H9 (cell line): Measurements from ENCODE around the gene RPUSD3. TPM values are rescaled to one million over a fixed set of nuclear protein-coding genes. Genes with fewer than 3 reads are reported as not detected.

Experiments
- DNase-seq: peaks from one replicate; pipeline ENCODE4 v3.0.0-alpha.2; 2017
- H2AFZ ChIP-seq: one replicate; pipeline ENCODE4 v1.6.1; 2013; ENCODE audit warnings: mild to moderate bottlenecking, low read length, control low read depth, moderate library complexity
- H2AK5ac ChIP-seq: 2 replicates; pipeline ENCODE4 v1.6.1; 2013; ENCODE audit warnings: low read length, control low read depth, mixed read lengths; ENCODE audit not compliant: insufficient read length
- H2BK120ac ChIP-seq: one replicate; pipeline ENCODE4 v1.6.1; 2013; ENCODE audit warnings: low read depth, mild to moderate bottlenecking, low read length, control low read depth, inconsistent platforms; ENCODE audit not compliant: poor library complexity, severe bottlenecking
- H2BK12ac ChIP-seq: 2 replicates; pipeline ENCODE4 v1.6.1; 2013; ENCODE audit warnings: low read length, control low read depth, mixed read lengths, low read depth; ENCODE audit not compliant: insufficient read length
- H2BK15ac ChIP-seq: 2 replicates; pipeline ENCODE4 v1.6.1; 2013; ENCODE audit warnings: low read depth, low read length, control low read depth
- H2BK20ac ChIP-seq: one replicate; pipeline ENCODE4 v1.6.1; 2013; ENCODE audit warnings: low read depth, mild to moderate bottlenecking, low read length, control low read depth, inconsistent platforms; ENCODE audit not compliant: poor library complexity, severe bottlenecking
- H2BK5ac ChIP-seq: 2 replicates; pipeline ENCODE4 v1.6.1; 2013; ENCODE audit warnings: low read length, control low read depth, mixed read lengths; ENCODE audit not compliant: insufficient read length
- H3K14ac ChIP-seq: 2 replicates; pipeline ENCODE4 v1.6.1; 2013; ENCODE audit warnings: low read length, control low read depth; ENCODE audit not compliant: insufficient read depth
- H3K18ac ChIP-seq: 2 replicates; pipeline ENCODE4 v1.6.1; 2013; ENCODE audit warnings: low read depth, mild to moderate bottlenecking, mixed read lengths, low read length, control low read depth; ENCODE audit not compliant: insufficient read length
- H3K23ac ChIP-seq: 2 replicates; pipeline ENCODE4 v1.6.1; 2013; ENCODE audit warnings: low read length, control low read depth, mixed read lengths, low read depth; ENCODE audit not compliant: insufficient read length
- H3K23me2 ChIP-seq: 2 replicates; pipeline ENCODE4 v1.6.1; 2013; ENCODE audit warnings: low read depth, mild to moderate bottlenecking, mixed read lengths, low read length, control low read depth; ENCODE audit not compliant: insufficient read length, poor library complexity, severe bottlenecking
- H3K27ac ChIP-seq: 2 replicates; pipeline ENCODE4 v1.5.1; 2013; ENCODE audit warnings: low read length, control low read depth, mixed read lengths, low read depth; ENCODE audit not compliant: insufficient read length
- H3K27me3 ChIP-seq: 2 replicates; pipeline ENCODE4 v1.6.1; 2013; ENCODE audit warnings: low read length, control low read depth, inconsistent platforms; ENCODE audit not compliant: insufficient read depth
- H3K4ac ChIP-seq: 2 replicates; pipeline ENCODE4 v1.6.1; 2013; ENCODE audit warnings: low read depth, mild to moderate bottlenecking, control low read depth, inconsistent platforms, low read length, moderate library complexity
- H3K4me1 ChIP-seq: 2 replicates; pipeline ENCODE4 v1.6.1; 2013; ENCODE audit warnings: low read length, control low read depth, inconsistent platforms; ENCODE audit not compliant: insufficient read depth
- H3K4me2 ChIP-seq: 2 replicates; pipeline ENCODE4 v1.6.1; 2013; ENCODE audit warnings: low read length, control low read depth, mixed read lengths; ENCODE audit not compliant: insufficient read length, insufficient read depth
- H3K56ac ChIP-seq: 2 replicates; pipeline ENCODE4 v1.6.1; 2013; ENCODE audit warnings: low read depth, mild to moderate bottlenecking, mixed read lengths, low read length, control low read depth; ENCODE audit not compliant: insufficient read length
- H3K79me1 ChIP-seq: 2 replicates; pipeline ENCODE4 v1.6.1; 2013; ENCODE audit warnings: low read depth, mild to moderate bottlenecking, moderate library complexity, low read length, control low read depth, inconsistent platforms; ENCODE audit not compliant: insufficient read depth, poor library complexity, severe bottlenecking
- H3K79me2 ChIP-seq: 2 replicates; pipeline ENCODE4 v1.6.1; 2013; ENCODE audit warnings: low read length, control low read depth, inconsistent platforms; ENCODE audit not compliant: insufficient read depth
- H3K9ac ChIP-seq: 2 replicates; pipeline ENCODE4 v1.6.1; 2013; ENCODE audit warnings: low read length, control low read depth, mixed read lengths; ENCODE audit not compliant: insufficient read length; ENCODE audit errors: extremely low read depth
- H3K9me3 ChIP-seq: one replicate; pipeline ENCODE4 v1.6.1; 2013; ENCODE audit warnings: low read depth, low read length, inconsistent platforms; ENCODE audit not compliant: control insufficient read depth
- H3T11ph ChIP-seq: one replicate; pipeline ENCODE4 v1.6.1; 2013; ENCODE audit warnings: mild to moderate bottlenecking, low read length, control low read depth, inconsistent platforms
- H4K20me1 ChIP-seq: one replicate; pipeline ENCODE4 v1.6.1; 2013; ENCODE audit not compliant: control insufficient read depth, insufficient read length, insufficient read depth
- H4K5ac ChIP-seq: 2 replicates; pipeline ENCODE4 v1.6.1; 2013; ENCODE audit warnings: low read depth, mild to moderate bottlenecking, mixed read lengths, low read length, control low read depth; ENCODE audit not compliant: insufficient read length
- H4K8ac ChIP-seq: replicated peaks from 2 replicates; pipeline ENCODE4 v1.6.1; 2013; ENCODE audit warnings: low read length, control low read depth, mixed read lengths, low read depth; ENCODE audit not compliant: insufficient read length
- H4K91ac ChIP-seq: 2 replicates; pipeline ENCODE4 v1.6.1; 2013; ENCODE audit warnings: low read depth, mild to moderate bottlenecking, moderate library complexity, mixed read lengths, low read length, control low read depth; ENCODE audit not compliant: insufficient read length
- H3K27ac Mint-ChIP-seq, 3 experiments: 2 replicates in 2 of 3; 3 replicates in 1 of 3; pipeline ENCODE4 v1.8.0; 2020 to 2021; ENCODE audit warnings: mixed read lengths in 3 of 3, mild to moderate bottlenecking in 1 of 3, moderate library complexity in 1 of 3
- H3K27me3 Mint-ChIP-seq: 2 replicates; pipeline ENCODE4 v1.8.0; 2021; ENCODE audit warnings: low read depth, mild to moderate bottlenecking, moderate library complexity, mixed read lengths
- H3K36me3 Mint-ChIP-seq, 3 experiments: 2 replicates in 2 of 3; 3 replicates in 1 of 3; pipeline ENCODE4 v1.8.0; 2020 to 2021; ENCODE audit warnings: low read depth in 3 of 3, mixed read lengths in 3 of 3; ENCODE audit not compliant: insufficient read depth in 1 of 3
- H3K4me1 Mint-ChIP-seq, 2 experiments: 2 replicates each; pipeline ENCODE4 v1.8.0; 2020; ENCODE audit warnings: mixed read lengths in 2 of 2
- H3K4me3 Mint-ChIP-seq, 2 experiments: 2 replicates in 1 of 2; 3 replicates in 1 of 2; pipeline ENCODE4 v1.8.0; 2020 to 2021; ENCODE audit warnings: mild to moderate bottlenecking in 2 of 2, mixed read lengths in 2 of 2, moderate library complexity in 1 of 2
- H3K9me3 Mint-ChIP-seq, 2 experiments: 2 replicates in 1 of 2; 3 replicates in 1 of 2; pipeline ENCODE4 v1.8.0; 2020; ENCODE audit warnings: mild to moderate bottlenecking in 2 of 2, mixed read lengths in 2 of 2, moderate library complexity in 1 of 2
- WGBS: extraction: QIAGEN DNeasy Blood & Tissue Kit; methylation state at CpG from one replicate; pipeline ENCODE4 v1.1.7; 2013; ENCODE audit warnings: missing lambda C conversion rate, low lambda C conversion rate, mixed read lengths; ENCODE audit not compliant: insufficient read length; ENCODE audit errors: extremely low coverage; 5-methylcytosine and 5-hydroxymethylcytosine counted together
- total RNA-seq: library from RNA; stranded (reverse); gene quantifications from 2 replicates; pipeline ENCODE4 v1.2.1, GENCODE V29; 2021
- TF ChIP-seq, protein P1 (sequence below): fragments of 200-600 bp; sonication (generic); conservative IDR thresholded peaks from 3 replicates; pipeline ENCODE4 v1.8.0; 2021; ENCODE audit warnings: antibody characterized with exemption, mild to moderate bottlenecking

RPUSD3 gene
- total RNA-seq, 1 experiment from 2014 or later = 59.5 TPM

DNA sequence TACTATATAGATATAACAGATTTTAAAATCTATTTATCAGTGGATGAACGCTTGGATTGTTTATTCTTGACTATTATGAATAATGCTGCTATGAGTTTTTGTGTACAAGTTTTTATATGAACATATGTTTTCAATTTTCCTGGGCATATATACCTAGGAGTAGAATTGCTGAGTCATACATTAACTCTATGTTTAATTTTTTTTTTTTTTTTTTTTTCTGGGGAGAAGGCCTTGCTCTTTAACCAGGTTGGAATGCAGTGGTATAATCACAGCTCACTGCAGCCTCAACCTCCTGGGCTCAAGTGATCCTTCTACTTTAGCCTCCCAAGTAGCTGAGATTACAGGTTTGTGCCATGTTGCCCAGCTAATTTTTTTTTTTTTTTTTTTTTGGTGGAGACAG is 27.2 kb upstream of the RPUSD3 start:
- Mint-ChIP-seq H3K27ac (no peak overlapping the region), H3K36me3 (no peaks in the 10 kb centered on the region), H3K4me1 (no peaks in the 10 kb centered on the region), H3K9me3 (no peaks in the 10 kb centered on the region), H3K4me3 (no peak overlapping the region), H3K27me3 (peaks cover 7% of the 10 kb centered on the region)
- Histone ChIP-seq H4K8ac (no peak overlapping the region), H3K79me2 (no peaks in the 10 kb centered on the region), H3K23me2 (no peaks in the 10 kb centered on the region), H3K4me2 (no peak overlapping the region), H2BK5ac (no peak overlapping the region), H2BK120ac (no peak overlapping the region), H3K4me1 (no peaks in the 10 kb centered on the region), H3T11ph (no peak overlapping the region), H3K27ac (no peak overlapping the region), H2BK20ac (no peak overlapping the region), H2BK15ac (no peak overlapping the region), H2AFZ (no peak overlapping the region), H3K56ac (no peak overlapping the region), H4K20me1 (no peaks in the 10 kb centered on the region), H3K79me1 (no peaks in the 10 kb centered on the region), H2AK5ac (no peak overlapping the region), H3K27me3 (no peaks in the 10 kb centered on the region), H4K91ac (no peak overlapping the region), H3K18ac (no peak overlapping the region), H3K14ac (no peak overlapping the region), H3K9me3 (no peaks in the 10 kb centered on the region), H3K4ac (no peak overlapping the region), H3K9ac (no peak overlapping the region), H3K23ac (no peak overlapping the region), H4K5ac (no peak overlapping the region), H2BK12ac (no peak overlapping the region)
- no CpG with 5 or more reads among the region's 1 CpG for WGBS
- TF ChIP-seq, protein P1, sequence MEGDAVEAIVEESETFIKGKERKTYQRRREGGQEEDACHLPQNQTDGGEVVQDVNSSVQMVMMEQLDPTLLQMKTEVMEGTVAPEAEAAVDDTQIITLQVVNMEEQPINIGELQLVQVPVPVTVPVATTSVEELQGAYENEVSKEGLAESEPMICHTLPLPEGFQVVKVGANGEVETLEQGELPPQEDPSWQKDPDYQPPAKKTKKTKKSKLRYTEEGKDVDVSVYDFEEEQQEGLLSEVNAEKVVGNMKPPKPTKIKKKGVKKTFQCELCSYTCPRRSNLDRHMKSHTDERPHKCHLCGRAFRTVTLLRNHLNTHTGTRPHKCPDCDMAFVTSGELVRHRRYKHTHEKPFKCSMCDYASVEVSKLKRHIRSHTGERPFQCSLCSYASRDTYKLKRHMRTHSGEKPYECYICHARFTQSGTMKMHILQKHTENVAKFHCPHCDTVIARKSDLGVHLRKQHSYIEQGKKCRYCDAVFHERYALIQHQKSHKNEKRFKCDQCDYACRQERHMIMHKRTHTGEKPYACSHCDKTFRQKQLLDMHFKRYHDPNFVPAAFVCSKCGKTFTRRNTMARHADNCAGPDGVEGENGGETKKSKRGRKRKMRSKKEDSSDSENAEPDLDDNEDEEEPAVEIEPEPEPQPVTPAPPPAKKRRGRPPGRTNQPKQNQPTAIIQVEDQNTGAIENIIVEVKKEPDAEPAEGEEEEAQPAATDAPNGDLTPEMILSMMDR = no peak
- no peak for DNase-seq
